ENCODE results near the gene TRMT2A. TPM values are rescaled to one million over a fixed set of nuclear protein-coding genes. Genes with fewer than 3 reads are reported as not detected.
A peak's percentile ranks its signal among the peaks of the same experiment; 100 is the strongest.

TRMT2A gene
- total RNA-seq, 1 experiment from 2014 or later, result 47.1 TPM

- ChIA-PET POLR2A (no interaction called here), CTCF (interaction anchor here (2.0 to 6.0 kb wide), 2 partner anchors 128 to 135 kb away, joined by 6 to 51 read pairs; no protein-coding TSS in a partner anchor)
- Mint-ChIP-seq H3K9me3 (ENCODE audit: unreplicated experiment) (no peaks in the 10 kb centered on the region), H3K4me1 (ENCODE audit: insufficient read depth, unreplicated experiment) (no peaks in the 10 kb centered on the region), H3K4me3 (ENCODE audit: unreplicated experiment) (no peak overlapping the region), H3K27me3 (ENCODE audit: insufficient read depth, unreplicated experiment) (no peaks in the 10 kb centered on the region), H3K36me3 (ENCODE audit: insufficient read depth, unreplicated experiment) (no peaks in the 10 kb centered on the region), H3K27ac (ENCODE audit: low read depth, unreplicated experiment) (no peak overlapping the region)
- no TSS peak for BruUV-seq (replicated peaks)
- no peak for TF ChIP-seq CTCF (IDR thresholded peaks at IDR 0.05; ENCODE audit: unreplicated experiment)
- no peak for DNase-seq (ENCODE audit: unreplicated experiment)
- intact Hi-C loops (cut with micrococcal nuclease), result loop anchor here (2.0 kb wide), 2 partner anchors 83 to 301 kb away; no protein-coding TSS in a partner anchor
Measured at GRCh38 chr22:20156042-20156389, 39.0 kb upstream of the TRMT2A start.

- Mint-ChIP-seq H3K27me3 (ENCODE audit: insufficient read depth, unreplicated experiment) (no peaks in the 10 kb centered on the region), H3K9me3 (ENCODE audit: unreplicated experiment) (no peaks in the 10 kb centered on the region), H3K27ac (ENCODE audit: low read depth, unreplicated experiment) (no peak overlapping the region), H3K4me3 (ENCODE audit: unreplicated experiment) (no peak overlapping the region), H3K36me3 (ENCODE audit: insufficient read depth, unreplicated experiment) (no peaks in the 10 kb centered on the region), H3K4me1 (ENCODE audit: insufficient read depth, unreplicated experiment) (no peaks in the 10 kb centered on the region)
- BruUV-seq (replicated peaks), result no TSS peak
- peak; percentile 47 for DNase-seq (ENCODE audit: unreplicated experiment)
- no peak for TF ChIP-seq CTCF (IDR thresholded peaks at IDR 0.05; ENCODE audit: unreplicated experiment)
- intact Hi-C loops (cut with micrococcal nuclease), result loop anchor here (2.0 kb wide), 2 partner anchors 83 to 301 kb away; no protein-coding TSS in a partner anchor
- CTCF ChIA-PET, result interaction anchor here (2.0 to 6.0 kb wide), 2 partner anchors 129 to 136 kb away, joined by 6 to 51 read pairs; no protein-coding TSS in a partner anchor
- POLR2A ChIA-PET, result interaction anchor here (1.0 kb wide), 1 partner anchor 126 kb away, joined by 4 read pairs; no protein-coding TSS in a partner anchor
Measured at GRCh38 chr22:20155330-20156041, 38.5 kb upstream of the TRMT2A start.

- CTCF ChIA-PET, result interaction anchor here (6.0 kb wide), 1 partner anchor 130 kb away, joined by 51 read pairs; no protein-coding TSS in a partner anchor
- Mint-ChIP-seq H3K27me3 (ENCODE audit: insufficient read depth, unreplicated experiment) (no peaks in the 10 kb centered on the region), H3K27ac (ENCODE audit: low read depth, unreplicated experiment) (no peak overlapping the region), H3K4me3 (ENCODE audit: unreplicated experiment) (no peak overlapping the region), H3K4me1 (ENCODE audit: insufficient read depth, unreplicated experiment) (no peaks in the 10 kb centered on the region), H3K36me3 (ENCODE audit: insufficient read depth, unreplicated experiment) (no peaks in the 10 kb centered on the region), H3K9me3 (ENCODE audit: unreplicated experiment) (no peaks in the 10 kb centered on the region)
- intact Hi-C loops (cut with micrococcal nuclease), result no loop called here
- DNase-seq (ENCODE audit: unreplicated experiment), result no peak
- TF ChIP-seq CTCF (IDR thresholded peaks at IDR 0.05; ENCODE audit: unreplicated experiment), result no peak
- POLR2A ChIA-PET, result interaction anchor here (1.0 kb wide), 1 partner anchor 127 kb away, joined by 4 read pairs; no protein-coding TSS in a partner anchor
- no TSS peak for BruUV-seq (replicated peaks)
Measured at GRCh38 chr22:20154602-20155187, 37.7 kb upstream of the TRMT2A start.

GRCh38 chr22:20153945-20154344 is 36.9 kb upstream of the TRMT2A start:
- intact Hi-C loops (cut with micrococcal nuclease), result no loop called here
- no peak overlapping the region for H3K4me3 Mint-ChIP-seq (ENCODE audit: unreplicated experiment)
- ChIA-PET POLR2A (no interaction called here), CTCF (interaction anchor here (6.0 kb wide), 1 partner anchor 130 kb away, joined by 51 read pairs; no protein-coding TSS in a partner anchor)
- no TSS peak for BruUV-seq (replicated peaks)
- DNase-seq (ENCODE audit: unreplicated experiment), result no peak
- no peak overlapping the region for H3K27ac Mint-ChIP-seq (ENCODE audit: low read depth, unreplicated experiment)
- no peaks in the 10 kb centered on the region for H3K4me1 Mint-ChIP-seq (ENCODE audit: insufficient read depth, unreplicated experiment)
- H3K27me3 Mint-ChIP-seq (ENCODE audit: insufficient read depth, unreplicated experiment), result no peaks in the 10 kb centered on the region
- no peak for TF ChIP-seq CTCF (IDR thresholded peaks at IDR 0.05; ENCODE audit: unreplicated experiment)
- no peaks in the 10 kb centered on the region for H3K36me3 Mint-ChIP-seq (ENCODE audit: insufficient read depth, unreplicated experiment)
- H3K9me3 Mint-ChIP-seq (ENCODE audit: unreplicated experiment), result no peaks in the 10 kb centered on the region
